GM21367 (cell line): ENCODE data around the gene IRF4.

Source experiments
- ATAC-seq: cut with Tn5 transposase; IDR thresholded peaks from one replicate; pipeline ENCODE4 v1.9.1; 2021; ENCODE audit not compliant: unreplicated experiment

IRF4 gene

DNA sequence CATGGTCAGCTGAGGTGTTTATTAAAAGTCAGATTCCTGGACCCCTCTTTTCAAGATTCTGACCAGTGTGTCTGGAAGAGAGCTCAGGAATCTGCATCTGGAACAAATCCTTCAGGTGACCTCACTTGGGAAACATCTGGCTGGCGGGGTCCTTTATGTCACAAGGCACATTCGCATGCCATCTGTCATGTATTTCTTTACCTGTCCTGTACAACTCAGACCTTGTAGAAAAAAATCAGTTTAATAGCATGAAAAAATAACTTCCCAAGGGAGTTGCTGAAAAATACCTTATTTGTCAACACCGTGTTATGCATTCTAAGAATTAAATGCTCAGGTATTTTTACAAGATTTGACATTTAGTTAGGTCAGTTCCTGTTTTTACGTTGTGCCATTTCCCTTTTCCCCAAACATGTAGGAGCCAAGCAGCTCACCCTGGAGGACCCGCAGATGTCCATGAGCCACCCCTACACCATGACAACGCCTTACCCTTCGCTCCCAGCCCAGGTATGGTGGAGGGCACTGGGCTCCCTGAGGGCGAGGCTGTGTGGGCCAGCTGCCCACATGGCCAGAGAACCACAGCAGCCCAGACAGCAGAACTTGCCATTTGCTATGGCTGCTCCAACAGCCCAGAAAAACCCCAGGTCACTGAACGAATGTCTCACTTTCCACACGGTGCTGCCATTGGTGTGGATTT is 4.0 kb downstream of the IRF4 start:
- no peak for ATAC-seq

- ATAC-seq: no peak
Observed at GRCh38 chr6:396126-396520, 4.6 kb downstream of the IRF4 start.

GRCh38 chr6:397056-397455 is 5.5 kb downstream of the IRF4 start:
- no peak for ATAC-seq

DNA sequence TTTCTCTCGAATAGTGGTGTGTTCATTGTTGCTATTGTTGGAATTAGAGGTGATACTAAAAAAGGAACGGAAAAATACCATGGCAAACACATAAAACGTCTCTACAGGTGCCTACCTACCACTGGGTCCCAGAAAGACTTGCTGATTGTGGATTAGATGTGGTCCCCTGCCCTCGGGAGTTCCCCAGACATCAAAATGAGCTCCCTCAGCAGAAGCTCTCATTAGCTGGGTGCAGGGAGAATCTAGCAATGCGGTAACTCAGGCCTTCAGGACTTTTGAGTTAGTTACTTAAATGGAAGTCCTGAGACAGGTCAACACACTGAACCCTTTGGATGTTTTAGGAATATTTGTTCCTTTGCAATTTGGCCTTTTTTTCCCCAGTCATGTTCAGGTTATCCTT is 6.1 kb downstream of the IRF4 start:
- no peak for ATAC-seq

- no peak for ATAC-seq
Observed at GRCh38 chr6:398065-398464, 6.5 kb downstream of the IRF4 start.

DNA sequence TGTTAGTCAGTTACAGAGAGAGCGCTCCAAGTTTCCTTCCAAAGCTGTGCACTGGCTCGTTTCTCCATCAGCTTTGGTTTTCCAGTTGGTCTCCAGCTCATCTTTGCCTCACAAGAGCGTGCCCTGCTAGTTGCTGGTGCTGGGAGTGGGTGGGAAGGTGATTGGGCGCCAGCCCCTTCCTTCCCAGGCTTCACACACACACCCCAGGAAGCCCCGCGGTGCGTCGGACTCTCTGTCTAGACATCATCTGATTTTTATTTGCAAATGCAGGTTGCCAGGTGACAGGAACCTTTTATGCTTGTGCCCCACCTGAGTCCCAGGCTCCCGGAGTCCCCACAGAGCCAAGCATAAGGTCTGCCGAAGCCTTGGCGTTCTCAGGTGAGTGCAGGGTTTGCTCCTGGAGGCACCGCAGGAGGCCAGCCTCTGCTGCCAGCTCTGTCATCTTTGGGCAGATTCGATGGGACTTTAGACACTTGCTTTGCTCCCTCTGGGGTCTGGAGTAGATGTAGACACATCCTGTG is 7.1 kb downstream of the IRF4 start:
- ATAC-seq: no peak

DNA sequence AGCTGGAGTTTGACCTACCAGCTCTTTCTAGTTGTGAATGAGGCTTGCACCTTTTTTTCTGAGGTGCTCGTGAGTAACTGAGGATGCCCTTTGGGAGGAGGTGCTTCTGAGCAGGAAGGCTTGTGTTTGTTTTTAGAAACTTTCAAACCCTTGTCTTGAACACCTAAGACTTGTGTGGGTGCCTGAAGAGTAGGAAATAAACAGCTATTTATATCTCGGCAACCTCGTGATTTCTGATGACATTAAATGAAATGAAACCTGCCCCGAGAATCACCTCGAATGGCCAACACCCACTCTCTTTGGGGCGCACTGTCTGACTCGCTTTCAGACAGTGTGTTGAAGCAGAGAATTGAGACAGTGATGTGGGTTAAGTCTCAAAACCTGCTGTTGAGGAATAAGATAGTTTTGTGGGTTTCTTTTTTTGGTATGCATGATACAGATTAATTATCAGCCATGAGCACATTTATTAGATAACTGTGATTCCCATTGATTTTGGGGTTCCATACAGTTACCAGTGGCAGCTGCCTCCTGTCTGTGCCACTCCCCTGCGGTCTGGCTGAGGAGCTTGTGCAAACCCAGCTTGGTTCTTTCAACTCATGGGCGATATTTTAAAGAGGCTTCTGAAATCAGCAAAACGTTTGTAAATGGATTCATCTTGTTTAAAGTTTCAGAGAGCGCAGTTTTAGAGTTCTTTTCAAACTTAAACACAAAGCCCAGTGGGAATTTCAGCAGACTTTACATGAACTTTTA is 8.4 kb downstream of the IRF4 start:
- ATAC-seq: no peak

- ATAC-seq: no peak
Observed at GRCh38 chr6:400815-401214, 9.3 kb downstream of the IRF4 start.

GRCh38 chr6:401239-401993 is 9.9 kb downstream of the IRF4 start:
- ATAC-seq: no peak

DNA sequence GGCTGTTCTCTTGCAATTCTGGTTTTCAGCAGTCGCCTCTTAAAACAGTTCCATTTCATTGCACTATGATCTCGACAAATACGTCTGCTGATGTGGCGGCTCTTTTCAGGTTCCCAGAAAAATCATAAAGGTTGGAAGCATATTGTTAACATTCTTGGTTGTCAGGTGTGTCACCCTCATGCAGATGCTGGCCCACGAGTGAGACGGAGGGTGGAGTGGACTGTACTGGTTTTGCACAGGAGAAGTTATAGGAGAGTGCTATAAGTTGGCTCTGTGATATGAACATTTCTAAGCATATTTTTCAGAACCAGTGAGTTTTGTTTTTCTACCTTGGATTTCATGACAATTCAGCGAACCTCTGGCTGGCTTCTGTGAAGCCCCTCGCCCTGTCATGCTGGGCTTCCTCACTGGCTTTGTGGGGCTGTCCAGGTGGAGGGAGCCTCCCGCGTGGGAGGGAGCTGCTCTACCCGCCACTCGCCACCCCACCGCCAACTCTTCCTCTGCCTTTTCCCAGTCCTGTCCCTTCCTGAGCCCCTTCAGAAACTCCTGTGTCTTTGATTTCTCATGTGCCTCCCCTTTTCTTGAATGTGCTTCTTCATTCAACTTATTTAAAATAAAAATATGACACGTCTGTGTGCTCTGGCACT is 10.6 kb downstream of the IRF4 start:
- ATAC-seq: no peak

GRCh38 chr6:402901-403658 is 11.5 kb downstream of the IRF4 start:
- no peak for ATAC-seq

GRCh38 chr6:403659-404655 is 12.4 kb downstream of the IRF4 start:
- ATAC-seq: no peak

- no peak for ATAC-seq
Observed at GRCh38 chr6:404685-405423, 13.3 kb downstream of the IRF4 start.

GRCh38 chr6:408148-408547 is 16.6 kb downstream of the IRF4 start:
- ATAC-seq: no peak

DNA sequence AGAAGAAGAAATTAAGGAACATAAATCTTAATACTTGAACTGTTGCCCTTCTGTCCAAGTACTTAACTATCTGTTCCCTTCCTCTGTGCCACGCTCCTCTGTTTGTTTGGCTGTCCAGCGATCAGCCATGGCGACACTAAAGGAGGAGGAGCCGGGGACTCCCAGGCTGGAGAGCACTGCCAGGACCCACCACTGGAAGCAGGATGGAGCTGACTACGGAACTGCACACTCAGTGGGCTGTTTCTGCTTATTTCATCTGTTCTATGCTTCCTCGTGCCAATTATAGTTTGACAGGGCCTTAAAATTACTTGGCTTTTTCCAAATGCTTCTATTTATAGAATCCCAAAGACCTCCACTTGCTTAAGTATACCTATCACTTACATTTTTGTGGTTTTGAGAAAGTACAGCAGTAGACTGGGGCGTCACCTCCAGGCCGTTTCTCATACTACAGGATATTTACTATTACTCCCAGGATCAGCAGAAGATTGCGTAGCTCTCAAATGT is 17.1 kb downstream of the IRF4 start:
- ATAC-seq: no peak

- ATAC-seq: no peak
Observed at GRCh38 chr6:409370-409972, 17.9 kb downstream of the IRF4 start.

DNA sequence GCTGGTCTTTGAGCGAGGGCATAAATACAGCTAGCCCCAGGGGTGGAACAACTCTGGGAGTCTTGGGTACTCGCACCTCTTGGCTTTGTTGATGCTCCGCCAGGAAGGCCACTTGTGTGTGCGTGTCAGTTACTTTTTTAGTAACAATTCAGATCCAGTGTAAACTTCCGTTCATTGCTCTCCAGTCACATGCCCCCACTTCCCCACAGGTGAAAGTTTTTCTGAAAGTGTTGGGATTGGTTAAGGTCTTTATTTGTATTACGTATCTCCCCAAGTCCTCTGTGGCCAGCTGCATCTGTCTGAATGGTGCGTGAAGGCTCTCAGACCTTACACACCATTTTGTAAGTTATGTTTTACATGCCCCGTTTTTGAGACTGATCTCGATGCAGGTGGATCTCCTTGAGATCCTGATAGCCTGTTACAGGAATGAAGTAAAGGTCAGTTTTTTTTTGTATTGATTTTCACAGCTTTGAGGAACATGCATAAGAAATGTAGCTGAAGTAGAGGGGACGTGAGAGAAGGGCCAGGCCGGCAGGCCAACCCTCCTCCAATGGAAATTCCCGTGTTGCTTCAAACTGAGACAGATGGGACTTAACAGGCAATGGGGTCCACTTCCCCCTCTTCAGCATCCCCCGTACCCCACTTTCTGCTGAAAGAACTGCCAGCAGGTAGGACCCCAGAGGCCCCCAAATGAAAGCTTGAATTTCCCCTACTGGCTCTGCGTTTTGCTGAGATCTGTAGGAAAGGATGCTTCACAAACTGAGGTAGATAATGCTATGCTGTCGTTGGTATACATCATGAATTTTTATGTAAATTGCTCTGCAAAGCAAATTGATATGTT is 19.2 kb downstream of the IRF4 start:
- ATAC-seq: no peak
